ENCODE data around the gene SCN2B.

- TF ChIP-seq POLR2A (IDR thresholded peaks at IDR 0.05; ENCODE audit: low read depth, low read length) (no peak), ELK1 (IDR thresholded peaks at IDR 0.05; ENCODE audit: borderline replicate concordance, low read depth, low read length) (no peak), CTCF (conservative IDR thresholded peaks at IDR 0.05; ENCODE audit: low read depth, low read length) (no peak), CEBPB (IDR thresholded peaks at IDR 0.05; ENCODE audit: low read depth, low read length) (no peak), MXI1 (IDR thresholded peaks at IDR 0.05; ENCODE audit: borderline replicate concordance, low read depth, low read length) (no peak), USF2 (IDR thresholded peaks at IDR 0.05; ENCODE audit: low read depth, low read length) (no peak)
Observed at GRCh38 chr11:118144301-118145268, 31.9 kb downstream of the SCN2B start.

Measured in IMR-90 (cell line).